Hematopoietic multipotent progenitor cell (in vitro differentiated cells): Measurements from ENCODE around the gene RPL5. TPM values are rescaled to one million over a fixed set of nuclear protein-coding genes. Genes with fewer than 3 reads are reported as not detected.

Experiments used
- DNase-seq, 3 donors: peaks; one replicate each; pipeline ENCODE4 v3.0.0-alpha.2; 2011 to 2015; ENCODE audit warnings: low read depth in 2 of 3, low spot score in 2 of 3
- total RNA-seq: library from RNA; depleted of rRNA; stranded (reverse); fragments of >200 nt; gene quantifications from one replicate; pipeline ENCODE4 v1.2.3, GENCODE V29; 2012

Gene RPL5
- total RNA-seq = 2,198 TPM

GRCh38 chr1:92831762-92832536, at the start of gene RPL5:
TSS of gene RPL5 (plus strand) at chr1:92832040. CDS start at chr1:92832115, 75 bp downstream.
- DNase-seq = peak; percentile 98 to 99 (median 99)

GRCh38 chr1:92783550-92783949, 48.3 kb upstream of the RPL5 start:
- peak in 1 of 3 donors; percentile 4 for DNase-seq

- DNase-seq = peak; percentile 11 to 47 (median 45)
These were observed 47.7 kb upstream of the RPL5 start for GRCh38 chr1:92784021-92784638.

GRCh38 chr1:92784639-92785500, 47.0 kb upstream of the RPL5 start, which contains the start of gene EVI5:
TSS of gene EVI5 (minus strand) at chr1:92785108. CDS start at chr1:92736546, 48,562 bp downstream.
- peak; percentile 26 to 93 (median 90) for DNase-seq

GRCh38 chr1:92786111-92786901, 45.5 kb upstream of the RPL5 start:
- DNase-seq = peak in 1 of 3 donors; percentile 10

GRCh38 chr1:92790081-92790480, 41.8 kb upstream of the RPL5 start:
- no peak for DNase-seq

- no peak for DNase-seq
These were observed 41.0 kb upstream of the RPL5 start for GRCh38 chr1:92790867-92791266.

GRCh38 chr1:92791487-92792066, 40.3 kb upstream of the RPL5 start:
- DNase-seq = no peak

GRCh38 chr1:92792340-92792782, 39.5 kb upstream of the RPL5 start:
- no peak for DNase-seq

- DNase-seq = no peak
These were observed 36.7 kb upstream of the RPL5 start for GRCh38 chr1:92795166-92795565.

- DNase-seq = no peak
These were observed 34.5 kb upstream of the RPL5 start for GRCh38 chr1:92797297-92797696.

GRCh38 chr1:92797961-92798360, 33.9 kb upstream of the RPL5 start:
- DNase-seq = no peak

- no peak for DNase-seq
These were observed 28.5 kb upstream of the RPL5 start for GRCh38 chr1:92803140-92803887.

GRCh38 chr1:92804721-92805201, 27.1 kb upstream of the RPL5 start:
- DNase-seq = peak in 2 of 3 donors; percentile 64 to 83

GRCh38 chr1:92805216-92805615, 26.6 kb upstream of the RPL5 start:
- no peak for DNase-seq

- no peak for DNase-seq
These were observed 23.5 kb upstream of the RPL5 start for GRCh38 chr1:92808381-92808780.

GRCh38 chr1:92816732-92817131, 15.1 kb upstream of the RPL5 start:
- no peak for DNase-seq

- no peak for DNase-seq
These were observed 14.6 kb upstream of the RPL5 start for GRCh38 chr1:92817137-92817697.
